H9 (cell line): ENCODE measurements around the gene ABCG2. TPM values are rescaled to one million over a fixed set of nuclear protein-coding genes. Genes with fewer than 3 reads are reported as not detected.

Experiments used
- DNase-seq: peaks from one replicate; pipeline ENCODE4 v3.0.0-alpha.2; 2017
- H2AFZ ChIP-seq: one replicate; pipeline ENCODE4 v1.6.1; 2013; ENCODE audit warnings: mild to moderate bottlenecking, low read length, control low read depth, moderate library complexity
- H2AK5ac ChIP-seq: 2 replicates; pipeline ENCODE4 v1.6.1; 2013; ENCODE audit warnings: low read length, control low read depth, mixed read lengths; ENCODE audit not compliant: insufficient read length
- H2BK120ac ChIP-seq: one replicate; pipeline ENCODE4 v1.6.1; 2013; ENCODE audit warnings: low read depth, mild to moderate bottlenecking, low read length, control low read depth, inconsistent platforms; ENCODE audit not compliant: poor library complexity, severe bottlenecking
- H2BK12ac ChIP-seq: 2 replicates; pipeline ENCODE4 v1.6.1; 2013; ENCODE audit warnings: low read length, control low read depth, mixed read lengths, low read depth; ENCODE audit not compliant: insufficient read length
- H2BK15ac ChIP-seq: 2 replicates; pipeline ENCODE4 v1.6.1; 2013; ENCODE audit warnings: low read depth, low read length, control low read depth
- H2BK20ac ChIP-seq: one replicate; pipeline ENCODE4 v1.6.1; 2013; ENCODE audit warnings: low read depth, mild to moderate bottlenecking, low read length, control low read depth, inconsistent platforms; ENCODE audit not compliant: poor library complexity, severe bottlenecking
- H2BK5ac ChIP-seq: 2 replicates; pipeline ENCODE4 v1.6.1; 2013; ENCODE audit warnings: low read length, control low read depth, mixed read lengths; ENCODE audit not compliant: insufficient read length
- H3K14ac ChIP-seq: 2 replicates; pipeline ENCODE4 v1.6.1; 2013; ENCODE audit warnings: low read length, control low read depth; ENCODE audit not compliant: insufficient read depth
- H3K18ac ChIP-seq: 2 replicates; pipeline ENCODE4 v1.6.1; 2013; ENCODE audit warnings: low read depth, mild to moderate bottlenecking, mixed read lengths, low read length, control low read depth; ENCODE audit not compliant: insufficient read length
- H3K23ac ChIP-seq: 2 replicates; pipeline ENCODE4 v1.6.1; 2013; ENCODE audit warnings: low read length, control low read depth, mixed read lengths, low read depth; ENCODE audit not compliant: insufficient read length
- H3K23me2 ChIP-seq: 2 replicates; pipeline ENCODE4 v1.6.1; 2013; ENCODE audit warnings: low read depth, mild to moderate bottlenecking, mixed read lengths, low read length, control low read depth; ENCODE audit not compliant: insufficient read length, poor library complexity, severe bottlenecking
- H3K27ac ChIP-seq: 2 replicates; pipeline ENCODE4 v1.5.1; 2013; ENCODE audit warnings: low read length, control low read depth, mixed read lengths, low read depth; ENCODE audit not compliant: insufficient read length
- H3K27me3 ChIP-seq: 2 replicates; pipeline ENCODE4 v1.6.1; 2013; ENCODE audit warnings: low read length, control low read depth, inconsistent platforms; ENCODE audit not compliant: insufficient read depth
- H3K4ac ChIP-seq: 2 replicates; pipeline ENCODE4 v1.6.1; 2013; ENCODE audit warnings: low read depth, mild to moderate bottlenecking, control low read depth, inconsistent platforms, low read length, moderate library complexity
- H3K4me1 ChIP-seq: 2 replicates; pipeline ENCODE4 v1.6.1; 2013; ENCODE audit warnings: low read length, control low read depth, inconsistent platforms; ENCODE audit not compliant: insufficient read depth
- H3K4me2 ChIP-seq: 2 replicates; pipeline ENCODE4 v1.6.1; 2013; ENCODE audit warnings: low read length, control low read depth, mixed read lengths; ENCODE audit not compliant: insufficient read length, insufficient read depth
- H3K56ac ChIP-seq: 2 replicates; pipeline ENCODE4 v1.6.1; 2013; ENCODE audit warnings: low read depth, mild to moderate bottlenecking, mixed read lengths, low read length, control low read depth; ENCODE audit not compliant: insufficient read length
- H3K79me1 ChIP-seq: 2 replicates; pipeline ENCODE4 v1.6.1; 2013; ENCODE audit warnings: low read depth, mild to moderate bottlenecking, moderate library complexity, low read length, control low read depth, inconsistent platforms; ENCODE audit not compliant: insufficient read depth, poor library complexity, severe bottlenecking
- H3K79me2 ChIP-seq: 2 replicates; pipeline ENCODE4 v1.6.1; 2013; ENCODE audit warnings: low read length, control low read depth, inconsistent platforms; ENCODE audit not compliant: insufficient read depth
- H3K9ac ChIP-seq: 2 replicates; pipeline ENCODE4 v1.6.1; 2013; ENCODE audit warnings: low read length, control low read depth, mixed read lengths; ENCODE audit not compliant: insufficient read length; ENCODE audit errors: extremely low read depth
- H3K9me3 ChIP-seq: one replicate; pipeline ENCODE4 v1.6.1; 2013; ENCODE audit warnings: low read depth, low read length, inconsistent platforms; ENCODE audit not compliant: control insufficient read depth
- H3T11ph ChIP-seq: one replicate; pipeline ENCODE4 v1.6.1; 2013; ENCODE audit warnings: mild to moderate bottlenecking, low read length, control low read depth, inconsistent platforms
- H4K20me1 ChIP-seq: one replicate; pipeline ENCODE4 v1.6.1; 2013; ENCODE audit not compliant: control insufficient read depth, insufficient read length, insufficient read depth
- H4K5ac ChIP-seq: 2 replicates; pipeline ENCODE4 v1.6.1; 2013; ENCODE audit warnings: low read depth, mild to moderate bottlenecking, mixed read lengths, low read length, control low read depth; ENCODE audit not compliant: insufficient read length
- H4K8ac ChIP-seq: replicated peaks from 2 replicates; pipeline ENCODE4 v1.6.1; 2013; ENCODE audit warnings: low read length, control low read depth, mixed read lengths, low read depth; ENCODE audit not compliant: insufficient read length
- H4K91ac ChIP-seq: 2 replicates; pipeline ENCODE4 v1.6.1; 2013; ENCODE audit warnings: low read depth, mild to moderate bottlenecking, moderate library complexity, mixed read lengths, low read length, control low read depth; ENCODE audit not compliant: insufficient read length
- H3K27ac Mint-ChIP-seq, 3 experiments: 2 replicates in 2 of 3; 3 replicates in 1 of 3; pipeline ENCODE4 v1.8.0; 2020 to 2021; ENCODE audit warnings: mixed read lengths in 3 of 3, mild to moderate bottlenecking in 1 of 3, moderate library complexity in 1 of 3
- H3K27me3 Mint-ChIP-seq: 2 replicates; pipeline ENCODE4 v1.8.0; 2021; ENCODE audit warnings: low read depth, mild to moderate bottlenecking, moderate library complexity, mixed read lengths
- H3K36me3 Mint-ChIP-seq, 3 experiments: 2 replicates in 2 of 3; 3 replicates in 1 of 3; pipeline ENCODE4 v1.8.0; 2020 to 2021; ENCODE audit warnings: low read depth in 3 of 3, mixed read lengths in 3 of 3; ENCODE audit not compliant: insufficient read depth in 1 of 3
- H3K4me1 Mint-ChIP-seq, 2 experiments: 2 replicates each; pipeline ENCODE4 v1.8.0; 2020; ENCODE audit warnings: mixed read lengths in 2 of 2
- H3K4me3 Mint-ChIP-seq, 2 experiments: 2 replicates in 1 of 2; 3 replicates in 1 of 2; pipeline ENCODE4 v1.8.0; 2020 to 2021; ENCODE audit warnings: mild to moderate bottlenecking in 2 of 2, mixed read lengths in 2 of 2, moderate library complexity in 1 of 2
- H3K9me3 Mint-ChIP-seq, 2 experiments: 2 replicates in 1 of 2; 3 replicates in 1 of 2; pipeline ENCODE4 v1.8.0; 2020; ENCODE audit warnings: mild to moderate bottlenecking in 2 of 2, mixed read lengths in 2 of 2, moderate library complexity in 1 of 2
- WGBS: extraction: QIAGEN DNeasy Blood & Tissue Kit; methylation state at CpG from one replicate; pipeline ENCODE4 v1.1.7; 2013; ENCODE audit warnings: missing lambda C conversion rate, low lambda C conversion rate, mixed read lengths; ENCODE audit not compliant: insufficient read length; ENCODE audit errors: extremely low coverage; 5-methylcytosine and 5-hydroxymethylcytosine counted together
- total RNA-seq: library from RNA; stranded (reverse); gene quantifications from 2 replicates; pipeline ENCODE4 v1.2.1, GENCODE V29; 2021
- TF ChIP-seq, protein P1 (sequence below): fragments of 200-600 bp; sonication (generic); conservative IDR thresholded peaks from 3 replicates; pipeline ENCODE4 v1.8.0; 2021; ENCODE audit warnings: antibody characterized with exemption, mild to moderate bottlenecking

ABCG2 gene
- total RNA-seq, 1 experiment from 2014 or later = 1.5 TPM

GRCh38 chr4:88189881-88190585, 31.6 kb upstream of the ABCG2 start:
- Histone ChIP-seq H2BK5ac (no peak overlapping the region), H3K4ac (no peak overlapping the region), H3K4me1 (no peaks in the 10 kb centered on the region), H2BK120ac (no peak overlapping the region), H3K79me2 (no peaks in the 10 kb centered on the region), H4K5ac (no peak overlapping the region), H3K56ac (no peak overlapping the region), H3K23me2 (no peaks in the 10 kb centered on the region), H2AK5ac (no peak overlapping the region), H3K27ac (no peak overlapping the region), H3K9me3 (no peaks in the 10 kb centered on the region), H3K27me3 (no peaks in the 10 kb centered on the region), H3K9ac (no peak overlapping the region), H3T11ph (no peak overlapping the region), H3K4me2 (no peak overlapping the region), H2BK12ac (no peak overlapping the region), H4K8ac (no peak overlapping the region), H3K14ac (no peak overlapping the region), H2BK15ac (no peak overlapping the region), H4K91ac (no peak overlapping the region), H2BK20ac (no peak overlapping the region), H2AFZ (no peak overlapping the region), H3K18ac (no peak overlapping the region), H4K20me1 (no peaks in the 10 kb centered on the region), H3K79me1 (no peaks in the 10 kb centered on the region), H3K23ac (no peak overlapping the region)
- Mint-ChIP-seq H3K27ac (no peak overlapping the region), H3K27me3 (no peaks in the 10 kb centered on the region), H3K9me3 (no peaks in the 10 kb centered on the region), H3K36me3 (no peaks in the 10 kb centered on the region; a peak in 1 of 7 replicates), H3K4me1 (peaks cover 8 to 9% of the 10 kb centered on the region in 2 experiments), H3K4me3 (no peak overlapping the region)
- TF ChIP-seq, protein P1, sequence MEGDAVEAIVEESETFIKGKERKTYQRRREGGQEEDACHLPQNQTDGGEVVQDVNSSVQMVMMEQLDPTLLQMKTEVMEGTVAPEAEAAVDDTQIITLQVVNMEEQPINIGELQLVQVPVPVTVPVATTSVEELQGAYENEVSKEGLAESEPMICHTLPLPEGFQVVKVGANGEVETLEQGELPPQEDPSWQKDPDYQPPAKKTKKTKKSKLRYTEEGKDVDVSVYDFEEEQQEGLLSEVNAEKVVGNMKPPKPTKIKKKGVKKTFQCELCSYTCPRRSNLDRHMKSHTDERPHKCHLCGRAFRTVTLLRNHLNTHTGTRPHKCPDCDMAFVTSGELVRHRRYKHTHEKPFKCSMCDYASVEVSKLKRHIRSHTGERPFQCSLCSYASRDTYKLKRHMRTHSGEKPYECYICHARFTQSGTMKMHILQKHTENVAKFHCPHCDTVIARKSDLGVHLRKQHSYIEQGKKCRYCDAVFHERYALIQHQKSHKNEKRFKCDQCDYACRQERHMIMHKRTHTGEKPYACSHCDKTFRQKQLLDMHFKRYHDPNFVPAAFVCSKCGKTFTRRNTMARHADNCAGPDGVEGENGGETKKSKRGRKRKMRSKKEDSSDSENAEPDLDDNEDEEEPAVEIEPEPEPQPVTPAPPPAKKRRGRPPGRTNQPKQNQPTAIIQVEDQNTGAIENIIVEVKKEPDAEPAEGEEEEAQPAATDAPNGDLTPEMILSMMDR = no peak
- no peak for DNase-seq
- WGBS = no CpG with 5 or more reads among the region's 3 CpGs
